Activated CD4-positive, CD25-positive, alpha-beta regulatory T cell treated with anti-CD3 and anti-CD28 coated beads, Interleukin-2, amount 50 U/mL, for 72 hours (primary cell): ENCODE data around the gene TRPM8.
"Not testable (repeated sequence)": the region's sequence is repeated elsewhere in the genome, so short reads cannot be mapped to it uniquely, and the experiment has no call there.

ENCODE experiments used
- DNase-seq: peaks from one replicate; pipeline ENCODE4 v3.0.0; 2021

Gene TRPM8

DNA sequence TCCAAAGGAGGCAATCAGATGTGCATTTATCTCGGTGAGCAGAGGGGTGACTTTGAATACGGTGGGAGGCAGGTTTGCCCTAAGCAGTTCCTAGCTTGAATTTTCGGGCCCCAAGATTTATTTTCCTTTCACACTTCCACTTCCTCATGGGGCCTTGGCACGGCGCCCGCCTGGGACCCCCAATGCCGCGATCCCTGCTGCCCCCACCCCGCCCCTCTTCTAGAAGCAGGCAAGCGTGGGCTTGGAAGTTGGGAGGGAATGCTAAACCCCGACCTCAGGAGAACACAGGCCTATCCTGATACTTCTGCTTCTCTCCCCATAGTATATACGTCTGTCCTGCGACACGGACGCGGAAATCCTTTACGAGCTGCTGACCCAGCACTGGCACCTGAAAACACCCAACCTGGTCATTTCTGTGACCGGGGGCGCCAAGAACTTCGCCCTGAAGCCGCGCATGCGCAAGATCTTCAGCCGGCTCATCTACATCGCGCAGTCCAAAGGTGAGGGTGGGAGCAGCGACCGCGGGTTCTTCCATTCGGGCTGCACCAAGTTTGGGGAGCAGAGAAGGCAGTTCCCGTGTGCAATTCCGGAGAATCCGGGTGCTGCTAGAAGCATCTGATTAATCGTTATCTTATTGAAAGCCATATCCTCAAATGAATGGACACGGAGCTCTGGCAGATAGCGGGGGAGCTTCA, 21.6 kb downstream of the TRPM8 start:
- DNase-seq, result no peak

- no peak for DNase-seq
These were observed 23.5 kb downstream of the TRPM8 start for GRCh38 chr2:233940376-233941276.

DNA sequence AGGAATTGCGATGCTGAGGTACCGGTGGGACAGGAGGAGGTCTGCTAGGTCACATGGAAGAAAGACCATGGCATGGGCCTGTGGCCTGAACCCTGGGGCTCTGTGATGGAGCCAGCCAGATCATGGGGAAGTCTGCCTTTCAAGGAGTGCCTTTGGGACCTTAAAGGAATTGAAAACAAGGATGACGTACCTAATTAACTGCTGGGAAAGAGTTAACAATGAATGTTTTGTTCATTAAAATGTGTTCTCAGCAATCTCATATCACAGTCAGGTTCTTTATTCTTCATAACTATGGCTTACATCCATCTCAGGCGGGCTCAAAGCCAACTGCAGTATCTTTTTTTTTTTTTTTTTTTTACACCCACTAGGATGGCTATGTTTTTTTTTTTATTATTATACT, 25.6 kb downstream of the TRPM8 start:
- no peak for DNase-seq

DNA sequence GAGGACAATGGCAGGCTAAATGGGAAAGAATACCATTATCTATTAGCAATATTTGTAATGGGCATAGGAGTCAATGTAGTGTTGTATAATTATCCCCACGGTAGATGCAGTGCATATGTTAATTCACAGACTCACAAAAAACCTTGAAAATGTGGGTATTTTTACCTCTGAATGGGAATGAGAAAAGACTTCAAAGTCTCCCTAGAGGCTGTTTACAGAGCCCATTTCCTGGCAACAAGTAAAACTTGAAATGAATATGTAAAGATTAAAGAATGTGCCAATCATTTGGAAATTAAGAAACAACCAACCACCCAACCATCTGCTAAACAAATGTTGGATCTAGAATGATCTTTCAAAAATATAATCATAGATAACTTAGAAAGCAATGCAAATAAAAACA, 27.1 kb downstream of the TRPM8 start:
- DNase-seq, result no peak

DNA sequence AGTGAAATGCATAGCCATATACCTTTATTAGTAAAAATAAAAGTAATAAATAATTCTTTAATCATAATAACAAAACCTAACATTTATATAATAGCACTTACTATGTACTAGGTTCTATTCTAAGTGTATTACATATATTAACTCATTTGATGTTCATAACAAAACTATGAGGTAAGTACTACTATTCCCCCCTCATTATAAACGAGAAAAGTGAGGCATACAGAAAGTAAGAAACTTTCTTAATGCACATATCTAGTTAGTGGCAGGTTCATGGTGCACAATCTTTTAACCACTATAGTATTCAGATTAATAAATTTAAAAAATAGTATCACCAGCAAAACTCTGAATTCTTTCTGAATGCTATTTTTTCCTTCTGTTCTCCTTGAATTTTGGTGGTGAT, 27.5 kb downstream of the TRPM8 start:
- DNase-seq, result no peak

GRCh38 chr2:233945146-233945545, 28.0 kb downstream of the TRPM8 start:
- DNase-seq, result no peak

DNA sequence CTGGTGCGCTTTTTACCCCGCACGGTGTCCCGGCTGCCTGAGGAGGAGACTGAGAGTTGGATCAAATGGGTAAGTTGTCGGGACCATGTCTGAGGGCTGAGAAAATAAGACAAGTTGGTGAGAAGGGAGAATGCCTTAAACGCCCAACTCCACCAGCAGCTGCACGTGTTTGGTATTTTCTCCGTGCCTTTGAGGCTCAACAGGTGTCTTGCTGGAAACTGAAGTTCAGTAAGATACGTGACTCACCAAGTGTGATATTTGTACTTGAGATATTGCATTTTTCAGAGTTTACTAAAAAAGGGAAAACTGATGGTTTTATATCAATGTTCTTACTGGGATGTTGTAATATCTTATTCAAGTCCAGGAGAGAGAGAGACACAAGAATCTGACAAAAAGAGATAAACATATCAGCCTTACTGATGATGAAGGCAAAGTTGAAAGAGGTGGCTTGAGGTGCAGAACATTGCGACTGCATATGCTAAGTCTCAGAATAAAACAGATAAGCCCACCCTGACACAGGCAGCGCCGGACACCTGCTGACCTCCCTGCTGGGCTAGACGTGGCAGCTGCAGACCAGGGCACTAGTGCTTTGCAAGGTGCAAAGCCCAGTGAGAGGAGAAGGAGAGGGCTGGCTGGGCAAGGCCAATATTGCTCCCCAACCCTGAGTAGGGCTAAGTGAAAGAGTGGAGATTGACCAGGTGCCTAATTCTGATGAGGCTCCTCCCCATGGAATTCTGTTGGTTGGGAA, 33.1 kb downstream of the TRPM8 start:
- no peak for DNase-seq

- no peak for DNase-seq
These were observed 35.2 kb downstream of the TRPM8 start for GRCh38 chr2:233952335-233952734.

GRCh38 chr2:233953087-233953801, 36.1 kb downstream of the TRPM8 start:
- DNase-seq, result no peak

GRCh38 chr2:233960203-233960602, 43.0 kb downstream of the TRPM8 start:
- no peak for DNase-seq

DNA sequence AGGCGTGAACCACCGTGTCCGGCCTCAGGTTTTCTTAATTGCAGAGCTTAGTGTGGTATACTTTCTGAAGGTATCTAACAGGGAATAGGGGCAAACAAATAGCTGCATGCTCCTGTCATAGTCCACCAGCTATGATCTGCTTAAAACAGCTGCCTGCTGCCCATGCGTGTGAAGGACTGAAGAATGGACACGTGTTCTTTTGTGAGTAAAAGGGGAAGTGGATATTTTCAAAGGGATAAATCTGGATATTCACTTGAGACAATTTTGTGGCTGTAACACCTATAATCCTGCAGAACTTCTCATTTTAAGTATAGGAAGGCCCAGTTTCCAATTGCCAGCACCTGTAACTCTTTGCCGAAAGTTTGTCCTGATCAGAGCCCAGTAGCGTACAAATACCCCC, 44.7 kb downstream of the TRPM8 start:
- DNase-seq, result no peak

GRCh38 chr2:233964581-233964980, 47.4 kb downstream of the TRPM8 start:
- DNase-seq, result no peak

GRCh38 chr2:233965032-233965603, 47.9 kb downstream of the TRPM8 start:
- no peak for DNase-seq

DNA sequence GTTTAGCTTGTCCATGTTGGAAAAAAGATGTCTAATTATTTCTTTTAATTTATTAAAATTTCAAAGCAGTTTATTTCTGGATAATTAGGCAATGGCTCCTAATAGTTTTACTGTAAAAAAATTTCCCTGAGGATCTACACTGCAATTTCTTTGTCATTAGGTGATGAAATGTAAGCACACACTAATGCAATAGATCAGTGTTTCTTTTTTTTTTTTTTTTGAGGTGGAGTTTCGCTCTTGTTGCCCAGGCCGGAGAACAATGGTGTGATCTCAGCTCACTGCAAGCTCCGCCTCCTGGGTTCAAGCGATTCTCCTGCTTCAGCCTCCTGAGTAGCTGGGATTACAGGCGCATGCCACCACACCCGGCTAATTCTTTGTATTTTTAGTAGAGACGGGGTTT, 48.5 kb downstream of the TRPM8 start:
- not testable (repeated sequence) for DNase-seq

- DNase-seq, result no peak
These were observed 49.2 kb downstream of the TRPM8 start for GRCh38 chr2:233966388-233966787.

- no peak for DNase-seq
These were observed 50.0 kb downstream of the TRPM8 start for GRCh38 chr2:233967164-233967563.

DNA sequence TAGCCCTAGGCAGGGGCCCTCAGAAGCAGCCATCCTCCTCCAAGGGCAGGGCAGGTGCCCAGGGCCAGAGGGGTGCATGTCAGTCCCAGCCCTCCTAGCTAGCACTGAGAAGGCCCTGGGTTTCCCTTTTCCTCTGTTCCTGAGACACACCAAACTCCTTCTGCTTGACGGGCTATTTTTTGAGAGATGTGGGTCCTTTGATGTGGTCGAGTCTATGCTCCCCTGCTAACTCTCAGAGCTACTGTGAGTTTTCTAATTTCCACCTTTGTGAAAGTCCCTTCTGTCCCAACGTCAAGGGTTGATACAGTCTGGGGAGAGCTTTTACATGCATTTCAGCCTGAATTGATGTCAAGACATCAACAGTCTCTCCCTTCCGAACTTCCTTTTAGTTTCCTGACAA, 51.4 kb downstream of the TRPM8 start:
- DNase-seq, result no peak

DNA sequence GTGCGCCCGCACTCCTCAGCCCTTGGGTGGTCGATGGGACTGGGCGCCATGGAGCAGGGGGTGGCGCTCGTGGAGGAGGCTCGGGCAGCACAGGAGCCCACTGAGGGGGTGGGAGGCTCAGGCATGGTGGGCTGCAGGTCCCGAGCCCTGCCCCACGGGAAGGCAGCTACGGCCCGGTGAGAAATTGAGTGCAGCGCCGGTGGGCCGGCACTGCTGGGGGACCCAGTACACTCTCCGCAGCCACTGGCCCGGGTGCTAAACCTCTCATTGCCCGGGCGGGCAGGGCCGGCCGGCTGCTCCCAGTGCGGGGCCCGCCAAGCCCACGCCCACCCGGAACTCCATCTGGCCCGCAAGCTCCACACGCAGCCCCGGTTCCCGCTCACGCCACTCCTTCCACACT, 55.3 kb downstream of the TRPM8 start:
- not testable (repeated sequence) for DNase-seq

GRCh38 chr2:233972941-233973575, 55.9 kb downstream of the TRPM8 start:
- DNase-seq, result no peak

GRCh38 chr2:233973786-233974185, 56.6 kb downstream of the TRPM8 start:
- DNase-seq, result no peak

- DNase-seq, result no peak
These were observed 57.4 kb downstream of the TRPM8 start for GRCh38 chr2:233974530-233975071.

DNA sequence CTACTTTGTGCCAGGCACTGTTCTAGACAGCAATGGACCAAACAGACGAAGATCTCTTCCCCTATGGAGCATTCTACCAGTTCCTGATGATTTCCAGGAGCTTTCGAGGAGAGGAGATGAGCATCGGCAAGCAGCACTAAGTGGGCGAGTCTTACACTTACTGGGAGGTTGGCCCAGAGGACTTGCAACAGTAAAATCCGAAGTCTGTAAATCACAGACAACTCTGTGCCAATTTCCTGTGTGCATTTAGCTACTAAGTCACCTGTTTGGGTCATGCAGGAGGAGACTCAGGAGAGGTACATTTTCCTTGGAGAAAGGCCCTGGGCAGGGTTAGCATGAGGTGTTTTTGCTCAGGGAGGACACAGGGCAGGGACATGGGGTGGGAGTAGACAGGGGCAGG, 58.9 kb downstream of the TRPM8 start:
- DNase-seq, result no peak
